Measurements from ENCODE around the gene NCKAP5. TPM values are rescaled to one million over a fixed set of nuclear protein-coding genes. Genes with fewer than 3 reads are reported as not detected.

Gene NCKAP5
- total and polyA plus RNA-seq, 4 donors = 0.57 to 2.8 (median 2.4) TPM

- WGBS = 74% methylated on average over 3 of the region's 3 CpGs
- Histone ChIP-seq H3K27ac (ENCODE audit: low read depth in 1 of 2, low read length in 2 of 2) (no peak overlapping the region), H3K36me3 (ENCODE audit: control insufficient read depth in 4 of 4, insufficient read depth in 3 of 4, low read depth in 1 of 4, low read length in 3 of 4) (peaks cover 0 to 4% (median 0%) of the 10 kb centered on the region in 4 donors), H3K27me3 (ENCODE audit: control insufficient read depth in 4 of 4, insufficient read depth in 4 of 4, low read length in 3 of 4) (no peaks in the 10 kb centered on the region), H3K4me1 (ENCODE audit: control insufficient read depth in 4 of 4, insufficient read depth in 4 of 4, low read length in 3 of 4) (no peaks in the 10 kb centered on the region), H3K9me3 (ENCODE audit: control insufficient read depth in 4 of 4, low read length in 3 of 4) (no peaks in the 10 kb centered on the region), H3K4me3 (ENCODE audit: low read depth in 1 of 3, low read length in 3 of 3) (no peak overlapping the region), H3K9ac (ENCODE audit: low read depth in 1 of 2, low read length in 2 of 2) (no peak overlapping the region)
- TF ChIP-seq CTCF (IDR thresholded peaks at IDR 0.05; ENCODE audit: low read depth, low read length, missing input control) (no peak), SP1 (IDR thresholded peaks at IDR 0.05) (no peak), JUND (IDR thresholded peaks at IDR 0.05) (no peak), NR2F2 (IDR thresholded peaks at IDR 0.05) (no peak), YY1 (IDR thresholded peaks at IDR 0.05) (no peak), TAF1 (conservative IDR thresholded peaks at IDR 0.05) (no peak), FOXA2 (IDR thresholded peaks at IDR 0.05) (no peak), ATF3 (IDR thresholded peaks at IDR 0.05) (no peak), HNF4G (IDR thresholded peaks at IDR 0.05) (no peak), GABPA (IDR thresholded peaks at IDR 0.05 in 1 of 2, conservative IDR thresholded peaks at IDR 0.05 in 1 of 2) (no peak), FOXA1 (IDR thresholded peaks at IDR 0.05) (no peak), RXRA (IDR thresholded peaks at IDR 0.05) (no peak), MAX (IDR thresholded peaks at IDR 0.05) (no peak), EGR1 (IDR thresholded peaks at IDR 0.05; ENCODE audit: low read depth in 2 of 2) (no peak)
- TF ChIP-seq, protein P1, sequence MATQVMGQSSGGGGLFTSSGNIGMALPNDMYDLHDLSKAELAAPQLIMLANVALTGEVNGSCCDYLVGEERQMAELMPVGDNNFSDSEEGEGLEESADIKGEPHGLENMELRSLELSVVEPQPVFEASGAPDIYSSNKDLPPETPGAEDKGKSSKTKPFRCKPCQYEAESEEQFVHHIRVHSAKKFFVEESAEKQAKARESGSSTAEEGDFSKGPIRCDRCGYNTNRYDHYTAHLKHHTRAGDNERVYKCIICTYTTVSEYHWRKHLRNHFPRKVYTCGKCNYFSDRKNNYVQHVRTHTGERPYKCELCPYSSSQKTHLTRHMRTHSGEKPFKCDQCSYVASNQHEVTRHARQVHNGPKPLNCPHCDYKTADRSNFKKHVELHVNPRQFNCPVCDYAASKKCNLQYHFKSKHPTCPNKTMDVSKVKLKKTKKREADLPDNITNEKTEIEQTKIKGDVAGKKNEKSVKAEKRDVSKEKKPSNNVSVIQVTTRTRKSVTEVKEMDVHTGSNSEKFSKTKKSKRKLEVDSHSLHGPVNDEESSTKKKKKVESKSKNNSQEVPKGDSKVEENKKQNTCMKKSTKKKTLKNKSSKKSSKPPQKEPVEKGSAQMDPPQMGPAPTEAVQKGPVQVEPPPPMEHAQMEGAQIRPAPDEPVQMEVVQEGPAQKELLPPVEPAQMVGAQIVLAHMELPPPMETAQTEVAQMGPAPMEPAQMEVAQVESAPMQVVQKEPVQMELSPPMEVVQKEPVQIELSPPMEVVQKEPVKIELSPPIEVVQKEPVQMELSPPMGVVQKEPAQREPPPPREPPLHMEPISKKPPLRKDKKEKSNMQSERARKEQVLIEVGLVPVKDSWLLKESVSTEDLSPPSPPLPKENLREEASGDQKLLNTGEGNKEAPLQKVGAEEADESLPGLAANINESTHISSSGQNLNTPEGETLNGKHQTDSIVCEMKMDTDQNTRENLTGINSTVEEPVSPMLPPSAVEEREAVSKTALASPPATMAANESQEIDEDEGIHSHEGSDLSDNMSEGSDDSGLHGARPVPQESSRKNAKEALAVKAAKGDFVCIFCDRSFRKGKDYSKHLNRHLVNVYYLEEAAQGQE (IDR thresholded peaks at IDR 0.05) = no peak
- no peak for DNase-seq (ENCODE audit: low spot score)
Measured at GRCh38 chr2:132797071-132797470, 771.2 kb downstream of the NCKAP5 start.

DNA sequence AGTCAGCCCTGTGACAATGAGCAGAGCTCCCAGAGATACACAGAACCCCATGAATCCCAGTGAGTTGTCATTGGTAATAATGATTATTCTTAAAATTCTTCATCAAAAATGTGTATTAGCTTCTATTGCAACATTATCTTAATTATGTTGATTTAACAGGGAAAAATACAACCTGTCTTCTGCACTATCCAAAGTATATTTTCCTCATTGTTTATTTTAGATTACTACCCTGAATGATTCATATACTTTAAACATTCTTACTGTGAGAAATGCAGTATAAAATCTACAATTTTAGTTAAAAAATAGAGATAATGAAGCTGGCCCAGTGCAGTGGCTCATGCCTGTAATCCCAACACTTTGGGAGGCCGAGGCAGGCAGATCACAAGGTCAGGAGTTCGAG, 773.0 kb downstream of the NCKAP5 start:
- Histone ChIP-seq H3K4me3 (ENCODE audit: low read depth in 1 of 3, low read length in 3 of 3) (no peak overlapping the region), H3K4me1 (ENCODE audit: control insufficient read depth in 4 of 4, insufficient read depth in 4 of 4, low read length in 3 of 4) (no peaks in the 10 kb centered on the region), H3K9ac (ENCODE audit: low read depth in 1 of 2, low read length in 2 of 2) (no peak overlapping the region), H3K27me3 (ENCODE audit: control insufficient read depth in 4 of 4, insufficient read depth in 4 of 4, low read length in 3 of 4) (no peaks in the 10 kb centered on the region), H3K27ac (ENCODE audit: low read depth in 1 of 2, low read length in 2 of 2) (no peak overlapping the region), H3K9me3 (ENCODE audit: control insufficient read depth in 4 of 4, low read length in 3 of 4) (no peaks in the 10 kb centered on the region), H3K36me3 (ENCODE audit: control insufficient read depth in 4 of 4, insufficient read depth in 3 of 4, low read depth in 1 of 4, low read length in 3 of 4) (peaks cover 0 to 4% (median 0%) of the 10 kb centered on the region in 4 donors)
- TF ChIP-seq CTCF (IDR thresholded peaks at IDR 0.05; ENCODE audit: low read depth, low read length, missing input control) = no peak
- TF ChIP-seq FOXA2 (IDR thresholded peaks at IDR 0.05) = no peak
- no peak for TF ChIP-seq HNF4G (IDR thresholded peaks at IDR 0.05)
- no peak for TF ChIP-seq TAF1 (conservative IDR thresholded peaks at IDR 0.05)
- no peak for TF ChIP-seq EGR1 (IDR thresholded peaks at IDR 0.05; ENCODE audit: low read depth in 2 of 2)
- TF ChIP-seq SP1 (IDR thresholded peaks at IDR 0.05) = no peak
- no peak for TF ChIP-seq GABPA (IDR thresholded peaks at IDR 0.05 in 1 of 2, conservative IDR thresholded peaks at IDR 0.05 in 1 of 2)
- TF ChIP-seq ATF3 (IDR thresholded peaks at IDR 0.05) = no peak
- TF ChIP-seq, protein P2, sequence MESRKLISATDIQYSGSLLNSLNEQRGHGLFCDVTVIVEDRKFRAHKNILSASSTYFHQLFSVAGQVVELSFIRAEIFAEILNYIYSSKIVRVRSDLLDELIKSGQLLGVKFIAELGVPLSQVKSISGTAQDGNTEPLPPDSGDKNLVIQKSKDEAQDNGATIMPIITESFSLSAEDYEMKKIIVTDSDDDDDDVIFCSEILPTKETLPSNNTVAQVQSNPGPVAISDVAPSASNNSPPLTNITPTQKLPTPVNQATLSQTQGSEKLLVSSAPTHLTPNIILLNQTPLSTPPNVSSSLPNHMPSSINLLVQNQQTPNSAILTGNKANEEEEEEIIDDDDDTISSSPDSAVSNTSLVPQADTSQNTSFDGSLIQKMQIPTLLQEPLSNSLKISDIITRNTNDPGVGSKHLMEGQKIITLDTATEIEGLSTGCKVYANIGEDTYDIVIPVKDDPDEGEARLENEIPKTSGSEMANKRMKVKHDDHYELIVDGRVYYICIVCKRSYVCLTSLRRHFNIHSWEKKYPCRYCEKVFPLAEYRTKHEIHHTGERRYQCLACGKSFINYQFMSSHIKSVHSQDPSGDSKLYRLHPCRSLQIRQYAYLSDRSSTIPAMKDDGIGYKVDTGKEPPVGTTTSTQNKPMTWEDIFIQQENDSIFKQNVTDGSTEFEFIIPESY (IDR thresholded peaks at IDR 0.05) = no peak
- no peak for TF ChIP-seq FOXA1 (IDR thresholded peaks at IDR 0.05)
- no peak for TF ChIP-seq JUND (IDR thresholded peaks at IDR 0.05)
- WGBS = 89% methylated on average over 2 of the region's 2 CpGs
- DNase-seq (ENCODE audit: low spot score) = no peak
